Skeletal muscle satellite cell (primary cell): Measurements from ENCODE around the gene PCCA.
"Not testable (repeated sequence)": the region's sequence is repeated elsewhere in the genome, so short reads cannot be mapped to it uniquely, and the experiment has no call there.

Experiments used
- H3K27me3 ChIP-seq: 2 replicates; pipeline ENCODE4 v1.7.0; 2013; ENCODE audit warnings: low read length; ENCODE audit not compliant: control insufficient read depth, insufficient read depth
- H3K36me3 ChIP-seq: 2 replicates; pipeline ENCODE4 v1.7.0; 2013; ENCODE audit warnings: mild to moderate bottlenecking, control low read depth, low read length; ENCODE audit not compliant: insufficient read depth
- H3K4me1 ChIP-seq: 2 replicates; pipeline ENCODE4 v1.7.0; 2013; ENCODE audit warnings: low read length; ENCODE audit not compliant: control insufficient read depth, insufficient read depth
- H3K4me2 ChIP-seq: 2 replicates; pipeline ENCODE4 v1.7.0; 2013; ENCODE audit warnings: mild to moderate bottlenecking, low read length
- H3K4me3 ChIP-seq: 2 replicates; pipeline ENCODE4 v1.7.0; 2013; ENCODE audit warnings: low read length
- H3K9ac ChIP-seq: 2 replicates; pipeline ENCODE4 v1.7.0; 2013; ENCODE audit warnings: mild to moderate bottlenecking, low read depth, low read length, moderate library complexity
- H3K9me3 ChIP-seq: replicated peaks from 2 replicates; pipeline ENCODE4 v1.7.0; 2013; ENCODE audit warnings: mild to moderate bottlenecking, control low read depth, low read length

PCCA gene

GRCh38 chr13:100254002-100254401 is 165.1 kb downstream of the PCCA start:
- no peaks in the 10 kb centered on the region for H3K4me1 ChIP-seq
- H3K9me3 ChIP-seq = no peaks in the 10 kb centered on the region
- no peak overlapping the region for H3K4me3 ChIP-seq
- H3K9ac ChIP-seq = no peak overlapping the region
- H3K4me2 ChIP-seq = no peak overlapping the region
- no peaks in the 10 kb centered on the region for H3K27me3 ChIP-seq
- H3K36me3 ChIP-seq = no peaks in the 10 kb centered on the region

GRCh38 chr13:100262404-100262803 is 173.5 kb downstream of the PCCA start:
- H3K4me2 ChIP-seq = no peak overlapping the region
- H3K9ac ChIP-seq = no peak overlapping the region
- H3K4me1 ChIP-seq = no peaks in the 10 kb centered on the region
- H3K27me3 ChIP-seq = no peaks in the 10 kb centered on the region
- H3K36me3 ChIP-seq = no peaks in the 10 kb centered on the region
- no peak overlapping the region for H3K4me3 ChIP-seq
- no peaks in the 10 kb centered on the region for H3K9me3 ChIP-seq

- H3K9me3 ChIP-seq = no peaks in the 10 kb centered on the region
- H3K27me3 ChIP-seq = no peaks in the 10 kb centered on the region
- no peaks in the 10 kb centered on the region for H3K36me3 ChIP-seq
- H3K9ac ChIP-seq = no peak overlapping the region
- H3K4me2 ChIP-seq = no peak overlapping the region
- peaks cover 3% of the 10 kb centered on the region for H3K4me1 ChIP-seq
- H3K4me3 ChIP-seq = no peak overlapping the region
Measured at GRCh38 chr13:100266026-100266425, 177.1 kb downstream of the PCCA start.

- H3K9me3 ChIP-seq = no peaks in the 10 kb centered on the region
- no peak overlapping the region for H3K9ac ChIP-seq
- no peak overlapping the region for H3K4me3 ChIP-seq
- H3K4me2 ChIP-seq = no peak overlapping the region
- peaks cover 3% of the 10 kb centered on the region for H3K36me3 ChIP-seq
- no peaks in the 10 kb centered on the region for H3K27me3 ChIP-seq
- H3K4me1 ChIP-seq = peaks cover 3% of the 10 kb centered on the region
Measured at GRCh38 chr13:100269837-100270236, 180.9 kb downstream of the PCCA start.

- H3K27me3 ChIP-seq = no peaks in the 10 kb centered on the region
- no peak overlapping the region for H3K4me3 ChIP-seq
- H3K4me1 ChIP-seq = peaks cover 3% of the 10 kb centered on the region
- peaks cover 6% of the 10 kb centered on the region for H3K36me3 ChIP-seq
- no peak overlapping the region for H3K4me2 ChIP-seq
- H3K9ac ChIP-seq = no peak overlapping the region
- H3K9me3 ChIP-seq = no peaks in the 10 kb centered on the region
Measured at GRCh38 chr13:100273138-100273537, 184.2 kb downstream of the PCCA start.

- peaks cover 6% of the 10 kb centered on the region for H3K36me3 ChIP-seq
- H3K27me3 ChIP-seq = no peaks in the 10 kb centered on the region
- no peak overlapping the region for H3K4me3 ChIP-seq
- H3K9me3 ChIP-seq = no peaks in the 10 kb centered on the region
- no peak overlapping the region for H3K9ac ChIP-seq
- peaks cover 3% of the 10 kb centered on the region for H3K4me1 ChIP-seq
- H3K4me2 ChIP-seq = no peak overlapping the region
Measured at GRCh38 chr13:100273552-100273951, 184.7 kb downstream of the PCCA start.

- Histone ChIP-seq H3K9me3 (no peaks in the 10 kb centered on the region), H3K4me2 (no peak overlapping the region), H3K36me3 (peaks cover 6% of the 10 kb centered on the region), H3K4me3 (no peak overlapping the region), H3K9ac (no peak overlapping the region), H3K27me3 (no peaks in the 10 kb centered on the region), H3K4me1 (peaks cover 1% of the 10 kb centered on the region)
Measured at GRCh38 chr13:100274942-100275506, 186.1 kb downstream of the PCCA start.

- Histone ChIP-seq H3K4me1 (no peaks in the 10 kb centered on the region), H3K4me2 (no peak overlapping the region), H3K27me3 (no peaks in the 10 kb centered on the region), H3K36me3 (peaks cover 6% of the 10 kb centered on the region), H3K9ac (no peak overlapping the region), H3K9me3 (no peaks in the 10 kb centered on the region), H3K4me3 (no peak overlapping the region)
Measured at GRCh38 chr13:100275746-100276145, 186.9 kb downstream of the PCCA start.

- Histone ChIP-seq H3K9me3 (no peaks in the 10 kb centered on the region), H3K9ac (no peak overlapping the region), H3K36me3 (peaks cover 2% of the 10 kb centered on the region), H3K4me1 (no peaks in the 10 kb centered on the region), H3K27me3 (no peaks in the 10 kb centered on the region), H3K4me3 (no peak overlapping the region), H3K4me2 (no peak overlapping the region)
Measured at GRCh38 chr13:100280681-100281080, 191.8 kb downstream of the PCCA start.

GRCh38 chr13:100282306-100282705 is 193.4 kb downstream of the PCCA start:
- not testable (repeated sequence) for H3K4me2 ChIP-seq, H3K4me3 ChIP-seq, H3K36me3 ChIP-seq, H3K9me3 ChIP-seq, H3K4me1 ChIP-seq, H3K27me3 ChIP-seq, H3K9ac ChIP-seq

GRCh38 chr13:100290165-100290801 is 201.4 kb downstream of the PCCA start:
- H3K36me3 ChIP-seq = no peaks in the 10 kb centered on the region
- H3K4me1 ChIP-seq = no peaks in the 10 kb centered on the region
- H3K27me3 ChIP-seq = no peaks in the 10 kb centered on the region
- no peak overlapping the region for H3K4me3 ChIP-seq
- no peaks in the 10 kb centered on the region for H3K9me3 ChIP-seq
- H3K4me2 ChIP-seq = no peak overlapping the region
- H3K9ac ChIP-seq = no peak overlapping the region

GRCh38 chr13:100291624-100292023 is 202.7 kb downstream of the PCCA start:
- Histone ChIP-seq H3K27me3 (no peaks in the 10 kb centered on the region), H3K9me3 (no peaks in the 10 kb centered on the region), H3K36me3 (no peaks in the 10 kb centered on the region), H3K4me3 (no peak overlapping the region), H3K4me2 (no peak overlapping the region), H3K4me1 (no peaks in the 10 kb centered on the region), H3K9ac (no peak overlapping the region)
